Measurements from ENCODE around the gene ZSWIM6.

The ZSWIM6 gene

GRCh38 chr5:61441742-61442141 lies 109.7 kb downstream of the ZSWIM6 start:
- DNase-seq (ENCODE audit: low spot score), result no peak

GRCh38 chr5:61447780-61448495 lies 115.9 kb downstream of the ZSWIM6 start:
- DNase-seq (ENCODE audit: low spot score), result no peak

GRCh38 chr5:61449804-61450492 lies 117.9 kb downstream of the ZSWIM6 start:
- DNase-seq (ENCODE audit: low spot score), result no peak

- DNase-seq (ENCODE audit: low spot score), result peak; percentile 57
These were observed 118.6 kb downstream of the ZSWIM6 start for GRCh38 chr5:61450493-61451279.

GRCh38 chr5:61455179-61456006 lies 123.3 kb downstream of the ZSWIM6 start:
- no peak for DNase-seq (ENCODE audit: low spot score)

GRCh38 chr5:61460471-61460870 lies 128.4 kb downstream of the ZSWIM6 start:
- DNase-seq (ENCODE audit: low spot score), result no peak

- DNase-seq (ENCODE audit: low spot score), result no peak
These were observed 129.4 kb downstream of the ZSWIM6 start for GRCh38 chr5:61461417-61461816.

- no peak for DNase-seq (ENCODE audit: low spot score)
These were observed 129.9 kb downstream of the ZSWIM6 start for GRCh38 chr5:61461926-61462325.

- no peak for DNase-seq (ENCODE audit: low spot score)
These were observed 131.5 kb downstream of the ZSWIM6 start for GRCh38 chr5:61463596-61463995.

GRCh38 chr5:61464512-61464911 lies 132.5 kb downstream of the ZSWIM6 start:
- no peak for DNase-seq (ENCODE audit: low spot score)

GRCh38 chr5:61465066-61465465 lies 133.0 kb downstream of the ZSWIM6 start:
- no peak for DNase-seq (ENCODE audit: low spot score)

- no peak for DNase-seq (ENCODE audit: low spot score)
These were observed 133.4 kb downstream of the ZSWIM6 start for GRCh38 chr5:61465496-61465895.

- DNase-seq (ENCODE audit: low spot score), result no peak
These were observed 134.0 kb downstream of the ZSWIM6 start for GRCh38 chr5:61466017-61466416.

- DNase-seq (ENCODE audit: low spot score), result no peak
These were observed 135.9 kb downstream of the ZSWIM6 start for GRCh38 chr5:61467766-61468482.

- DNase-seq (ENCODE audit: low spot score), result no peak
These were observed 136.4 kb downstream of the ZSWIM6 start for GRCh38 chr5:61468483-61468865.

GRCh38 chr5:61471352-61471751 lies 139.3 kb downstream of the ZSWIM6 start:
- DNase-seq (ENCODE audit: low spot score), result no peak

GRCh38 chr5:61472172-61472958 lies 140.3 kb downstream of the ZSWIM6 start:
- no peak for DNase-seq (ENCODE audit: low spot score)

- DNase-seq (ENCODE audit: low spot score), result no peak
These were observed 142.7 kb downstream of the ZSWIM6 start for GRCh38 chr5:61474746-61475145.

GRCh38 chr5:61477788-61478187 lies 145.7 kb downstream of the ZSWIM6 start:
- no peak for DNase-seq (ENCODE audit: low spot score)

- no peak for DNase-seq (ENCODE audit: low spot score)
These were observed 148.0 kb downstream of the ZSWIM6 start for GRCh38 chr5:61479850-61480614.
